Neutrophil (primary cell): ENCODE results near the gene ATP6V1A.

Experiments used
- H3K27ac ChIP-seq: fragments of 200-600 bp; sonication (generic); 2 replicates; pipeline ENCODE4 v1.5.1; 2016; ENCODE audit warnings: mild to moderate bottlenecking, moderate library complexity
- H3K27me3 ChIP-seq: fragments of 200-600 bp; sonication (generic); 2 replicates; pipeline ENCODE4 v1.6.0; 2016; ENCODE audit warnings: mild to moderate bottlenecking
- H3K36me3 ChIP-seq: fragments of 200-600 bp; sonication (generic); 2 replicates; pipeline ENCODE4 v1.5.1; 2017
- H3K4me1 ChIP-seq, 2 experiments: fragments of 200-600 bp in 1 of 2; sonication (generic) in 1 of 2; 1 replicate in 1 of 2; 2 replicates in 1 of 2; pipeline versions ENCODE4 v1.5.1 to v1.6.1; 2013 to 2016; ENCODE audit warnings: low read depth in 1 of 2, low read length in 1 of 2, mild to moderate bottlenecking in 1 of 2, moderate library complexity in 1 of 2; ENCODE audit not compliant: control insufficient read depth in 1 of 2, insufficient read depth in 1 of 2
- H3K4me3 ChIP-seq, 2 experiments: fragments of 200-600 bp in 1 of 2; sonication (generic) in 1 of 2; 1 replicate in 1 of 2; 2 replicates in 1 of 2; pipeline ENCODE4 v1.5.1; 2013 to 2016; ENCODE audit warnings: low read depth in 1 of 2, low read length in 1 of 2, mild to moderate bottlenecking in 1 of 2, moderate library complexity in 1 of 2
- H3K9me3 ChIP-seq: fragments of 200-600 bp; sonication (generic); 2 replicates; pipeline ENCODE4 v1.5.1; 2016
- TF ChIP-seq, protein P1 (sequence below): fragments of 200-600 bp; sonication (generic); IDR thresholded peaks from 2 replicates; pipeline ENCODE4 v1.5.1; 2016; ENCODE audit warnings: antibody characterized with exemption

ATP6V1A gene

DNA sequence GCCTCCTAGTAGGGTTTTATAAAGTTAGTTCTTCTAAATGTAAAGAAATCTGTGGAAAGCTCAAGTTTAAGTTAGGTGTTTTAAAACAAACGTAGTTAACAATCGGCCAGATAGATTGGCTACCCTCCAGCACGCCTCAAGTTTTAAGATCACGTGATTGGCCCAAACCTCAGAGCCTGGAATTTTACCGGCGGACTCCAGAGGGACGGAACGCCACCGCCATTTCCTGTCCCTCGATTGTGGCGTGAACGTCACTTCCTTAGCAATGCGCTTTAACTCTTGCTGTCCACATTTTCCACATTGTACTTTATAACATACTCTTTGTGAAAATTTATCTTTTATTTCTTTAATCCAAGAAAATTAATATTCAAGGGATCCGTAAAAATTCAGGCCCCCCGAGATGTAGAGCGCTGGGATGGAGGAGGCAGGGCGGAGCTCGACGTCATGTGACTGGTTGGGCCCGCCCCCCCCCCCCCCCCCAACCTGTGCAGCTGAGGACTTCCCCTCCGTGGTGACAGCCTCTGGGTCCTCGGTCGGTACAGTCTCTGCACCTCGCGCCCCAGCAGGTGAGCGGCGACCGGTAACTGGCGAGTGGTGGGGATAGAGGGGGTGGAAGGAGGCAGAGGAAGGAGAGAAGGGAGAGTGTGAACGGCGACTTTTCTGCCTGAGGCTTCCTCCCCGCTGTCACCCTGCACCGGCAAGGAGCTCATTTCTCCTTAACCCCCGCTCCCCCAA is at the start of gene ATP6V1A:
Gene ATP6V1A, plus strand, starts transcription at position 488 of the 735 bp plus-strand sequence. CDS start 31,719 bp downstream, outside the sequence.
- peak within 1 kb of the TSS; percentile 98 for H3K27ac ChIP-seq
- no peaks in the 10 kb centered on the region for H3K9me3 ChIP-seq
- TF ChIP-seq, protein P1, sequence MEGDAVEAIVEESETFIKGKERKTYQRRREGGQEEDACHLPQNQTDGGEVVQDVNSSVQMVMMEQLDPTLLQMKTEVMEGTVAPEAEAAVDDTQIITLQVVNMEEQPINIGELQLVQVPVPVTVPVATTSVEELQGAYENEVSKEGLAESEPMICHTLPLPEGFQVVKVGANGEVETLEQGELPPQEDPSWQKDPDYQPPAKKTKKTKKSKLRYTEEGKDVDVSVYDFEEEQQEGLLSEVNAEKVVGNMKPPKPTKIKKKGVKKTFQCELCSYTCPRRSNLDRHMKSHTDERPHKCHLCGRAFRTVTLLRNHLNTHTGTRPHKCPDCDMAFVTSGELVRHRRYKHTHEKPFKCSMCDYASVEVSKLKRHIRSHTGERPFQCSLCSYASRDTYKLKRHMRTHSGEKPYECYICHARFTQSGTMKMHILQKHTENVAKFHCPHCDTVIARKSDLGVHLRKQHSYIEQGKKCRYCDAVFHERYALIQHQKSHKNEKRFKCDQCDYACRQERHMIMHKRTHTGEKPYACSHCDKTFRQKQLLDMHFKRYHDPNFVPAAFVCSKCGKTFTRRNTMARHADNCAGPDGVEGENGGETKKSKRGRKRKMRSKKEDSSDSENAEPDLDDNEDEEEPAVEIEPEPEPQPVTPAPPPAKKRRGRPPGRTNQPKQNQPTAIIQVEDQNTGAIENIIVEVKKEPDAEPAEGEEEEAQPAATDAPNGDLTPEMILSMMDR, result no peak
- H3K27me3 ChIP-seq, result no peaks in the 10 kb centered on the region
- H3K4me3 ChIP-seq, result peak within 1 kb of the TSS; percentile 69 to 92
- H3K4me1 ChIP-seq, result peaks cover 43 to 48% of the 10 kb centered on the region in 2 experiments
- H3K36me3 ChIP-seq, result no peaks in the 10 kb centered on the region

DNA sequence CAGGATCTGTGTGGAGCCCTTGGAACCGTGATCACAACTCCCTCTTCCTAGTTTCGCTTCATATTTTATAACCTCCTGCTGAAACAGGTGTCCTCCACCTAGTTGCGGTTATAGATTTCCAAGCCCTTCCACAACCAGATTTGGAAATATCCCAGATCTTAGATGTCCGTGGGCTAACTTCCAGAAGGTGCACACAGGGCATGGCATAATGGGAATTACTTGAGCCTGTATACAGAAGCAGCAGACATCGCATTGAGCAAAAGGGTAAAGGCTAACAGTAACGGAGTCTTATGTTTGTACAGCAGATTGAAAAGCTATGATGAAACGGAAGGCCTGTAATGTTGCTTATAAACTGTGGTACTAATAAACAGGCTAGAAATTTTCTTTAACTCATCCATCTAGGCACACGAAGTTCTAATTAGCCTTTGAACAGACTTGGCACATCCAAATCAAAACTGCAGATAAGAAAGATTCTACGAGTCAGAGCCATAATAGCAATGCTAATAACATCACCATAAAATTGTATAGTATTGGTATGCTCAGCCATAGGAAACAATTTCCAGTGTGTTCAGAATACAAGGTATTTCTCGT is 49.2 kb upstream of the ATP6V1A start:
- TF ChIP-seq, protein P1, result no peak
- Histone ChIP-seq H3K4me3 (peak overlapping the region; percentile 84 to 86), H3K4me1 (peaks cover 23 to 28% of the 10 kb centered on the region in 2 experiments), H3K27me3 (peaks cover 8% of the 10 kb centered on the region), H3K27ac (peak overlapping the region; percentile 99), H3K36me3 (no peaks in the 10 kb centered on the region), H3K9me3 (no peaks in the 10 kb centered on the region)

DNA sequence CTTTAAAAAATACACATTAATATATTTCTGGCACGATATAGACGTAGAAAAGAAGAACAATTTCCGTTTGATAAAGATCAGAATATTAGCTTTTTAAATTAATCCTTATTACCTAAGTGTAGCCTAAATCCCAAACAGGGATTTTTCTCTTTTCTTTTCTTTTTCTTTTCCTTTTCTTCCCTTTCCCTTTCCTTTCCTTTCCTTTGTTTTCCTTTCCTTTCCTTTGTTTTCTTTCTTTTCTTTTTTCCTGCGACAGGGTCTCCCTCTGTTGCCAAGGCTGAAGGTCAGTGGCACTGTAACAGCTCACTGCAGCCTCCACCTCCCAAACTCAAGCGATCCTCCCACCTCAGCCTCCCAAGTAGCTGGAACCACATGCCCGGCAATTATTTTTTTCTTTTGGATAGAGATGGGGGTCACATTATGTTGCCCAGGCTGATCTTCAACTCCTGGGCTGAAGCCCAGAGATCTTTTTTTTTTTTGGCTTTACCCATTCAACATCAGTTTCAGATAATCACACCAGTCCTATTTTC is 48.6 kb upstream of the ATP6V1A start:
- Histone ChIP-seq H3K4me1 (peaks cover 23 to 28% of the 10 kb centered on the region in 2 experiments), H3K27ac (no peak overlapping the region), H3K9me3 (no peaks in the 10 kb centered on the region), H3K27me3 (peaks cover 8% of the 10 kb centered on the region), H3K4me3 (peak overlapping the region in 1 of 2 experiments; percentile 84), H3K36me3 (no peaks in the 10 kb centered on the region)
- TF ChIP-seq, protein P1, result no peak

DNA sequence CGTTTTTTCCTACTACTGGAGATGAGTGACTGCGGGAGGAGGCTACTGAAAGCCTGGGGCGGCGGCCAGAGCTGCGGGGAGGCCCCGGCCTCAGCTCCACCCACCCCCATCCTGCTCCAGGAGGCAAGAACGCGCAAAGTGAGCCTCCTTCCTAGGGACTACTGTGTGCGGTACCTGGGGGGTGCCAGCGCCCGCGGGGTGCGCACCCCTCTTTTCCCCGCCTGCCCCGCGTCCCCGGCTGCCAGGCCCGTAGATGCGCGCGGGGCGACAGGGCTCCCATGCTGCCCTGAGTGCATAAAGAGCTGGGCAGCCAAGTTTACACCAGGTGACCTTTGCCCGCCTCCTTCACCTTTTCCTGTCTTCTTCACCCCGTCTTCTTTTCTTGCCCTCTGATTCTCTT is 47.9 kb upstream of the ATP6V1A start:
- TF ChIP-seq, protein P1, result no peak
- Histone ChIP-seq H3K4me1 (peaks cover 23 to 28% of the 10 kb centered on the region in 2 experiments), H3K27me3 (peaks cover 8% of the 10 kb centered on the region), H3K36me3 (no peaks in the 10 kb centered on the region), H3K9me3 (no peaks in the 10 kb centered on the region), H3K4me3 (no peak overlapping the region), H3K27ac (no peak overlapping the region)

GRCh38 chr3:113707835-113708234 is 39.0 kb upstream of the ATP6V1A start:
- Histone ChIP-seq H3K27me3 (peaks cover 24% of the 10 kb centered on the region), H3K27ac (no peak overlapping the region), H3K4me3 (no peak overlapping the region), H3K4me1 (no peaks in the 10 kb centered on the region), H3K9me3 (no peaks in the 10 kb centered on the region), H3K36me3 (no peaks in the 10 kb centered on the region)
- TF ChIP-seq, protein P1, result no peak
